Measurements from ENCODE around the gene DUSP22.

DUSP22 gene

DNA sequence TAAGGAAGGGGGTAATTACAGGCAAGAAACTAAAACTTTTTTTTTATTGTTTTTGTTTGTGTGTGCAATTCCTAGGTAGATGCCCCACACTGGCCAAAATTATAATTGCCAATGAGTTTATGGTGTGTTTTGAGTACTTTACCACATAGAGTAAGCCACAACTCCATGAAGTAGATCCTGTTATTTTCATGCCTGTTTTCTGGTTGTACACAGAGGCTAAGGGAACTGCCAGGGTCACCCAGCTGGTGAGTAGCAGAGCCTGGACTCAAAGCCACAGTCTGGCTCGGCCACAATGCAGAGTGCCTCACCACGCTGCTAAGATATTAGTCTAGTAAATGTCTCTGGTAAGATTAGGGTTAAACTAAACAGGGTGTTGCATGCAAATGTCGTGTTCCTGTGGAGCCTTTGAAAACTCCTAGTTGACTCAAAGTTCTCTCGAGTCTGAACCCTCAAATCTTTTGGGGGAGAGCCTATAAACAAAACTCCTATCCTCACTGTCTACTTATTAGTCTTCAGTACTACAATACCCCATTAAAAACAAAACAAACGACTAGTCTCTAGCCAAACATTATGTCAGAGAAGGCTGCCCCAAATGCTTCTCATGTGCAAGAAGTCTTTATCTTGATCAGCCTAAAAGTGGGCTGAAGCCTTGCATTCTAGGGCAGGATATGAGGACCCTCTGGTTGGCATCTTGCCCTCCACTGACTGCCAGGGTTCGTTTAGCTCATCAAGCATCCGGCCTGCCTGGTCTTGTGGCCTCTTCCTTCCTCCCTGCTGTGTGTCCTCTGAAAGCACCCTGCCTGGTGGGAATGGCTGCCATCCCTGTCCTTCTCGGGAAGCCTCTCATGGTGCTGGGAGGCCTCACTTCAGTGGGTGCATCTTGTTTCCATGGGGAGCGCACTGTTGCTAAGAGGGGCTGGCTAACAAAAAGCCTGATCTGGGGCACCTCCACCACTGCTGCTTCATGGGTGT, 4.2 kb downstream of the DUSP22 start:
- no peak for DNase-seq (ENCODE audit: low read depth in 2 of 3, low spot score in 1 of 3)

DNA sequence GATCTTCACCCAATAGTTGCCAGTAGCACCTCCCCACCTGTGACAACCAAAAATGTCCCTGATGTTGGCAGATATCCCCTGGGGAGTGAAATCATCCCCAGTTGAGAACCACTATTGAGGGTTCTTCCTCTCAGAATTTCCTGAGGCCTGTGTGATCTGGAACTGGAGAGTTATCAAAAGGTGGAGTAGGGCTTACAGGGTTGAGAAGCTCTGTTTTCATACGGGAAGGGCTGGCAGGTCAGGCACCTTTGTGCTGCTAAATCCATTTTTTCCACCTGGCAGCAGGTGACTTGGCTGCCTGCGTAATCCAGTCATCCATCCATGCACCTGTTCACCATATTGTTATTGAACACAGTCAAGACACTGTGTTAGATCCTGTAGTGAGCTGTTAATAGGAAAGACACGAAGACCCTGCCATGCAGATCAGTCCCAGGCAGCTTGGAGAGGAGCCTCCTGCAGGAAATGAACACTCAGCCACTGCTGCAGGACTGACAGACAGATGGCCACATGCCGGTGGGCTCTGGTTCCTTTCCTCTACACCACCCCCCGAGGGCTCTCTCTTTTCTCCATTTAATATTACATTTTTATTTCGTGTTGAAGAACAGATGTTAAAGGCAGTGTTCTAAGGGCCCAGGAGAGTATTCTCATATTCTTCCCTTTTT, 5.4 kb downstream of the DUSP22 start:
- DNase-seq (ENCODE audit: low read depth in 2 of 3, low spot score in 1 of 3) = no peak

DNA sequence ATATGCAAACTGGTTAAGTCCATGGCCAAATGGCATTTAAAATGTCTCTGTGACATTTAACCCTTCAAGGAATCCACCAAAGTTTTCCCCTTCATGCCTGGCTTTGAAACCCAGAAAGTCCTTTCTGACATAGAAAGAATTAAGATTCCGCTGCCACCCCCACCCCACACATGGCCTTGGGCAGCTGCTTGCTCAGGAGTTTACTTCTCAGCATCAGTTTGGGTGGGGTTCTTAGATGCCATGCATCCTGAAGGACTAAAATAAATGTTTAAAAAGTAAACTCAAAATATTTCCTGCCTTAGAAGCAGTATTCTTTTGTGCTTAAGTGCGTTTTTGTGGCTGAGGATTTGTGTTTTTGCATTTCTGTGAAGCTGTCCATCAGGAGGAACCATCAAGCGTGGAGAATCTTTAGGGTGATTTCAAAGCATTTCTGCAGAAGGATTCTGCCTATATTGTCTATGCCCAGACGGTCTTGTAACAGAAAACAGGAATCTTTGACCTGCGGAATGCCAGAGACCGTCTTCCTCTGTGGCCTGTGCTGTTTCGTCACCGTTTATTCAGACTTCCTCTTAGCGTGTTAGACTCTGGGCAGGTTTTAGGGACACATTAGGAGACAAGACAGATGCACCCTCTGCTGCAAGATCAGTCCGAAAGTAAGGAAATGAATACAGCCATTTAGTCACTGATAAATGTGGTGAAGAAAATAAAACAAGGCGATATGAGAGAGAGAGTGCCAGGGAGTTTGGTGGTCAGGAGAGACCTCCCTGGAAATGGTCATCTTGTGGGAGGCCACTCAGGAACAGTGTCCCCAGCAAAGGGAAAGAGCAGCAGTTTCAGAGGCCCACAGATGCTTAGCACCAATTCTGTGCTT, 6.2 kb downstream of the DUSP22 start:
- no peak for DNase-seq (ENCODE audit: low read depth in 2 of 3, low spot score in 1 of 3)

DNA sequence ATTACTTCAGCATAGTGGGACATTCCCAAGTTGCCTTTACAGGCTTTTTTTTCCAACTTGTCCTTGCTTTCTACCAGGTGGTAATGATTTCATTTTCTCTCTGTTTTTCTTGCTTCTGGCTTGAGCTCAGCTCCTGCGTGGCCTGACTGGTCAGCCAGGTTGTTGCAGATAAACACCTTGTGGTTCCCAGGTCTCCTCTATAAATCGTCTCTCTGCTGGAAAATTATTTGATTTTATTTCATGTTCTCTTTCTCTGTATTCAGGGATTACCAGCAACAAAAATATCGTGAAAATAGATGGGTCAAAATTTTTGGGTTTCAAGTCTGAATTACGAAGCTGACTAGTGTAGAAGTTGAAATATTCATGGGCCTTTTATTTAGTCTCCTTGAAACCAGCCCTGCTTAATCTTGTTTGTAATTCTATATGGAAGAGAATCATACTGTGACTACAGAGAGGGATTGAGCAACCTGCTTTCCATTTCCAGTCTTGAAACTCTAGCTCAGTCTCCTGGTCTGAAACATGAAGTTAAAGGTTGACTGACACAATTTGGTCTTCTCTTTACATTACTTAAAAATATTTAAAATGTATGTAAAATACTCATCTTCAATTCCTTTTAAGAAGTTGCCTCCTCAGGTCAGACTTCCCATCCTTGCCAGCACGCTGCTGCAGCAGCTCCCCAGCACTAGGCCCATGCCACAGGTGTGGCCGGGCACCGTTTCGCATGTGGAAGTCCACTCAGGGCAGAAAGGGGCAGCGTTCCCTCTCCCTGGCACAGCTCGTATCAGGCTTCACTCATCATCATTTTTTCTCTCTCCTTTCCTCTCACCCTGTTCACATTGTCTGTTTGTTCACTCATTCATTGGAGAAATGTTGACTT, 7.1 kb downstream of the DUSP22 start:
- DNase-seq (ENCODE audit: low read depth in 2 of 3, low spot score in 1 of 3) = no peak

DNA sequence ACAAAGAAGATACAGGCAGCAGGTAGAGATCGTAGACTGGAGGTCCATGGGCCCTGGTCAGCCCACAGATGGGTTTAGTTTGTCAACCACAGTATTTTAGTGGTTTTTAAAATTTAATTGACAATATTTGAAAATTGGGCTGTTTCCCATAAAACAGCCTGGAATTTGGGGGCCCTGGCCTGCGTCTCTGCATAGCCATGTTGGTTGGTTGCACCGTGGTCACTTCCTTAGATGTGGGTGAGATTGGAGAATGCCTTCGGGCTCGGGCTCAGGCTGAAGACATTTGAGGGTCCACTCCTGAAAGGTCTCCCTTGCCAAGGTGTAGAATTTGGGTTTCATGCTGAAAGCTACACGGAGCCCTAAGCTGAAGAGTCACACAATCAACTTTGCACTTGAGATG, 7.7 kb downstream of the DUSP22 start:
- DNase-seq (ENCODE audit: low read depth in 2 of 3, low spot score in 1 of 3) = no peak

DNA sequence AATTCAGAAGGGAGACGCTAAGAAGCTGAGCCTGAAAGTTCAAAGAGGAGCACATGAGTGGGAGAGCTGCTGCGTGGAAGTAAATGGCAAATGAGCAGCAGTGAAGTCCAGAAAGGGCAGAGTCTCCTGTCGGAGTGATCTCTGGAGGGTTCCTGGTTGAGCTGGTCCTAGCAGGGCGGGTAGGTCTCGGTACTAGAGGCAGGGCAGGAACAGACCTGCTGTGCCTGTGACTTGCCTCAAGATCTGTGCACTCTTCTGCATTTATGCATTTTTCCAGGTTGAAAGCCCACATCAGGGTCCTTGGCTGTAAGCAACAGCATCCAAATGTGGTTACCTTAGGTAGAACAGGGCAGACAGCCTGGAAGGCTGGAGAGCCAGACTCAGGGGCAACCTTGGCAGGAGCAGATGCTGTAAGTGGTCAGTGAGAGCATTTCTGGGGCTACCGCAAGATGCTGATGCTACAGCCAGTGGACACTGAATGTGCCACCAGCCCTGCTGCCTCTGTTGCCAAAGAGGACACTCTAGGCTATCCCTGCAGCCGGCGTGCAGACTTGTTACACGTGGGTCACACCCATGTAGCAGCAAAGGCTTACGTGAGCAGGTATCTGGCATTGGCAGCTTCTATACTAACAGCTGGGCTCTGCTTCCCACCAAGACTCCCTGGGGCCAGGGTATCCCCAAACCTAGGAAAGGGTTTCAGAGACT, 8.4 kb downstream of the DUSP22 start:
- no peak for DNase-seq (ENCODE audit: low read depth in 2 of 3, low spot score in 1 of 3)

DNA sequence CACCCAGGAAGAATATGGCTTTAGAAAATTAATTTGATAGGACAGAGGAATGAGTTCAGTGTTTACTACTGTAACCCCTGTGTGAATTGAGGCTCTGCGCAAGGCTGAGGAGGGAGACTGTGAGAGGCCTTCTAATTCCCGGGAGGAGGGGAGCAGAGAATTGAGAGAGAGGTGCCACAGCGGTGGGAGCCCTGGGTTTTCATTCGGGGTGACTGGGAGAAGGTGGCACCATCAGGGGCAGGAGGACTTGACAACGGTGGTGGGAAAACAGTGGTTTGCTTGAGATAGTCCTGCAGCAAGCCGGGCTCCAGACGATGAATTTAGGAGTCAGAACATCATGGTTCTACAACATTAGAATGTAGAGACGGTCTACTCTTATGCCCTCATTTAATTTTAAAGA, 9.2 kb downstream of the DUSP22 start:
- no peak for DNase-seq (ENCODE audit: low read depth in 2 of 3, low spot score in 1 of 3)

DNA sequence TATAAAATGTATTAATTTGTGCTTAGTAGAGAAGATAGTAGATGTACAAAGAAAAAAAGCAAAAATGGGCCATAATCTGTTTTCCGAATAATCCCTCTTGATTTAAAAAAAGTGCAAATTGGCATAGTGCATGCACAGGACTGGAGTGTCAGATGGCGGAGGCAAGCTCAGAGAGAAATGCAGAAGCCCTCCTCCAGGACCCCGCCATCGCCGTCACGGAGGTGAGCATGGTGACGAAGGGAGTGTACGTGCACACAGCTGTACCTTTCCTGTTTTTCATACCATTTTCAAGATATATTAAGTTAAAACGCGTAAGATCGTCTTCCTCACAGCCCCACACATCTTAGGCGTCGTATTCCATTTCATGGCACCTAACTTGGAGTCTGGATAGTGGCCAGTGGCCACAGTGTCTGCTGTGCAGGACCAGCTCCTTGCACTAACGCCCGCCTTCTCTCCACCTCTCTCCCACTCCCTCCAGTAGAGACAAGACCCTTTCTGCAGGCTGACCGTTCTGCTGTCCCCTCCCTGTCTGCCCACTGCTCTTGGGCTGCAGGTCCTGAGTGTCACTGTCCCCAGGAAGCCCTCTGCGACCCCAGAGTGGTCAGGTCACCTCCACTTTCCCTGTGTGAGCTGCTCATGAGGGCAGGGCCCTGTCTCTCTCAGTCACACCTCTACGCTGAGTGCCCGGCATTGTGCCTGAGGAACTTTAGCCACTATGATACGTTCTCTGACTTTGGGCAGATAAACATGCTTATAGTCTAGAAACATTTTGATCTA, 9.8 kb downstream of the DUSP22 start:
- no peak for DNase-seq (ENCODE audit: low read depth in 2 of 3, low spot score in 1 of 3)

DNA sequence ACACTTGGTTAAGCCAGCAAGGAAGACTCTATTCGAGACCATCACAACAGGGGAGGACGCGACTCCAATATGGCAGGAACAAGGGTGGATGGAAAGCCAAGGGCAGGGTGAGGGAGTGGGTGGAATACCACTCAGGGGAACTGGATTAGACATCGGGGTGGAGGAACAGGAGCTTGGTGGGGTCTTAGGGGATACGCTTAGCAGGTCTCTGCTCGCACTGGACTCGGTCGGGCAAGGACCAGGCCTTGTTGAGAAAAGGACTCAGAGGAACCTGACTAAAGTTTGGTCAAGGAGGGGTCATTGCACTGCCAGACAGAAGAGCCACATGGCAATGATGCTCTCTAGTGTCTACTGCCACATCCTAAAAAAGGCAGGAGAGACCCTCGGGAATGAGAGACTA, 10.5 kb downstream of the DUSP22 start:
- no peak for DNase-seq (ENCODE audit: low read depth in 2 of 3, low spot score in 1 of 3)

DNA sequence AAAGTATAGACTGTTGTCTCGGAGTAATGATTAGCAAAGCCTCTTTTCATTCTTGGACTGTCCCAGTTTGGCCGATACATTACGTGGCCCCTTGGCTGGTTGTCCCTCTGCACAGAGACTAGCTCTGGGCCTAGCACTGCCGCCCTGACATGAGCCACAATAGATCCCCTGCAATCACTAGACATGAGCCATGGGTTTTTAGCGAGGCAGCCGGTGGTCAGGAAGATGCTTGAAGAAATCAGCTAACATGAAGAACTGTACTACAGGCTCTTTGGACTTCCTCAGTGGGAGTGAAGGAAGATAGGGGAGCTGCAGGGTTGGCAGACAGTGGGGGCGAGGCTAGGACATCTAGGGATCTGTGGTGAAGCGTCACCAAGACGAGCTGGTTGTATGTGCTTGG, 11.0 kb downstream of the DUSP22 start:
- DNase-seq (ENCODE audit: low read depth in 2 of 3, low spot score in 1 of 3) = no peak

DNA sequence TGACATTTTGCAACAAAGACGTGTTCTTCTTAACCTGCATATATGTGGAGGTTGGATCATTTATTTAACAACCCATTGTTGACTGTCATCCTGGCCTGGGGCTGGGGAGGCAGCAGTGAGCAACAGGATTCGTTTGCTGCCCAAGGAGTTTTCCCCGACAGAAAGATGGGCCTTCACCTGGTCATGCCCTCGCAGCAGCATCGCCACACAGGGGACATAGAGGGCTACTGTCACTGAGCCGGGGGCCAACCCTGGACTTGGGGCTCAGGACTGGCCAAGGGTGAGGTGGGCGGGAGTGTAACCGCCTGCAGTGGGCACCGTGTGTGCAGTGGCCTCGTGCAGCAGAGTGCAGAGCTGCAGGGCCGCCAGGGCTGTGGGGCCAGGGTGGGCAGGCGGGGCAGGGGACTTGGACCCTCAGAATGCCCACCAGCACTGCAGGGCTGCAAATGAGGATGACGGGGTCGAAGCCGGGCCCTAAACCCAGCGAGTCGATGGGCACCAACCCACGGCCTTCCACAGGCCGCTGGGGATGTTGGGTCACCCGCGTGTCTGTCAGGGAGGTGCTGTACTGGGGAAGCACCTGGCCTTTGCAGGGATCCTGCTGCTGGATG, 11.8 kb downstream of the DUSP22 start:
- no peak for DNase-seq (ENCODE audit: low read depth in 2 of 3, low spot score in 1 of 3)

DNA sequence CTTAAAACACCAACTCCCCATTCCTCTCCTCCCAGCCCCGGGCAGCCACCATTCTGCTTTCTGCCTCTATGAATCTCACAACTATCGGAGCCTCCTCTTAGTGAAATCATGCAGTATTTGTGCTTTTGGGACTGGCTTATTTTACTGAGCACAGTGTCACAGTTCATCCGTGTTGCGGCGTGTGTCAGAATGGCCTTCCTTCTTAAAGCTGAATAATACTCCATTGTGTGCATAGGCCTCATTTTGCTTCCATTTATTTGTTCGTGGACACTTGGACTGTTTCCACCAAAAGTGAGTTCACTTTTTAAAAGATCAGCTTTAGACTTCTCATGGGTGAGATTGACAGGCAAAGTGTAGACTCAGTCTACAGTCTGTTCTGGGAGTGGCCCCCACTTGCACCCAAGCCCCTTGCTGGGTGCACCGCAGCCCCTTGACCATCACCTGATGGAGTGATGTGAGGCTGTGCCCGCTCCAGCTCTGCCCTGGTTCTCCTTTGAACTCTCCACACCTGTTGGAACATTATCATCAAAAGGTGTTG, 12.6 kb downstream of the DUSP22 start:
- DNase-seq (ENCODE audit: low read depth in 2 of 3, low spot score in 1 of 3) = no peak

DNA sequence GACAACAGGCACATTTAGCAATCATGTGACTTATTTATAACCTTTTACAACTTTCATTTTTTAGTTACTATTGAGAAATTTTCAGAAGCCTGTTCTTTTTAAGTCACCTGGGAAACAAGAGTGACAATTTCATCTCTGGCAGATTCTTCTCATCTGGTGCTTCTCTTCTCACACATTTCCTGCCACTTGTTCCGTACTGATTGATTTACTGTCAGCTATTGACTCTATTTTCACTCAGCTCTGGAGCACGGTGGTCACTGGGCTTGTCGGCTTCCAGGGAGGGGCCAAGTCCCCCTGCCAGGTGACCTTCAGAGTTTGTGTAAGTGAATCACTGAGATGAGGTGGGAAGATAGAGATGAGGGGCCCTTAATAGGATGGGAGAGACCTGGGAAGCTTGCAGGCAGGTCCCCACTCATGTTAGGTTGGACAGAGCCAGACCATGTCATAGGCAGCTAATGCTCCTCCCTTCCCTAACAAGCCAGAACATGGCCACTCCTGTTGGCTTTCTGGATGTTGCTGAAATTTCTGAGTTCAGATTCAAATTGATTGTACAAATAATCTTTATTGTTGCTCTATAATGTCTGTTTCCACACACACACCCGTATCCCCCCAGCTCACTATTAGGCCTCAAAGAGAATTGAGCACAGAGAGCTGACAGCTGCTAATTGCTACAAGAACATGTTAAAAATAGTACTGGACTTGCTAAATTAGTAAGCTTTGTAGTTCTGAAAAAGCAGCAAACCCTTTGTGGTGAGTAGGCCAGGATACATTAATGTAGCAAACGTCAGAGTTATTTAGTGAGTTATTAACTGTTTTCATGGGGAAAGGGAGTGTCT, 13.3 kb downstream of the DUSP22 start:
- DNase-seq (ENCODE audit: low read depth in 2 of 3, low spot score in 1 of 3) = no peak

DNA sequence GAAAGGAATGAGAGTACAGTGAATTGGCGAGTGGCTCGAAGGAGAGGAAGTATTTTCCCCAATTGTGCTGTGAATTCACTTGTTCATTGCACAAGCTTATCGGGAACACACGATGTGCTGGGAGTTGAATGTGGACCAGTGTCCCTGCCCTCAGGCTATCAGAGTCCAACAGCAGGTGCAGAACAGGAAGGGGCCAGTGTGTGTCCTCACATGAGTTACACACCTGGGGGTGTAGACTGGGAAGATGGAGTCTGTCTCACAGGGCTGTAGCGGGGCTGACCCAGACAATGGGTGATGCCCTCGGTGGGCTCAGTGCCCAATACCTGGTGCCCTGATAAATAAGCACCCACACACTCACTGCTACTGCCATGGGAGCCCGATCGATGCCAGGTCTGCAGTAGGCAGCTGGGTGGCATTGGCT, 14.4 kb downstream of the DUSP22 start:
- DNase-seq (ENCODE audit: low read depth in 2 of 3, low spot score in 1 of 3) = no peak

DNA sequence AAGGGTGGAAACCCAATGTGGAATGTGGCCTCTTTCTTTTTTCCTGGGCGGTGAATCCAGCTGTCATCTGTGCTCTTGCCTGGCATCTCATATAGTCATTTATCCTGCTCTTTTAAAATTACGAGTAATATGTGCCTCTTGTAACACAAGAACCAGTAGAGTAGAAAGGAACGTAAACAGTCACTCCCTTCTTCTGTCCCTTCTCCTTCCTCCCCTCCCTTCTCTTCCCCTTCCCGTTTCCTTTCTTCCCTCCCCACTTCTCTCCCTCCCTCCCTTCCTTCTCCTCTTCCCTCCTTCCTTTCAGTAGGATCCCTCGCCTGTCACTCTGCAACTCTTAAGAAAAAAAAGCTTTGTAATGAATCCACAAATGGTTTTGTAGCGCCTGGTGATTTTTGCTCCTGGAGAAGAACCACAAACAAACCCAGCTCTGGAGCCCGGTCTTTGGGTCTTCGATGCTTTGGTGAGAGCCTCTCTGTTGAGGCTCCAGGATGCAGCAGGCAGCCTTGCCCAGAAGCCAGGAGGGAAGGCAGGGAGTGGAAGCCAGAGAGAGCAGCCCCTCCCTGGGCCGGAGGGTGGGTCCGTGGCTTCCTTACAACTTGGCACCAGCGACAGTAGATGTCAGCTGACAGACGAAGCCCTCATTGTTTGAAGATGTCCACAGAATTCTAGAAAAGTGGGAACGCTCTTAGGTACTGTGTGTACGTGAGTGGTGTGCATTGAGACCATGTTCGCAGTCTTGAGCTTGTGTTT, 15.0 kb downstream of the DUSP22 start:
- no peak for DNase-seq (ENCODE audit: low read depth in 2 of 3, low spot score in 1 of 3)

DNA sequence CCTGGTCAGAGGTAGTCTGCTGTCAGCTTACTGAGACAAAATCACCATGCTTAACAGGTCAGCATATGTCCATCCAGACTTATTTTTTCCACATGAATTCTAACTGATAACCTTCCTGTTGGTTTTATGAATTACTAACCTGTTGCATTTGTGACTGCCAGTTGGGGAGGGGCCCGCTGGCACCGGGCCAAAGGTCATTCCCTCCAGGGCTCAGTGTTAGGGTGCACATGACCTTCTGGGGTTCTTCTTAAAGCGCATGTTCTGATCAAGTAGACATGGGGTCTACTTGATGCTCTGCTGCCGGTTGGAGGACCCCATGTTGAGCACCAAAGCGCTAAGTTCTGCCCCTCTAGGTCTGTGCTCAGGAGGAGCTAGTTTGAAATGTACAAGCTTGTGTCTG, 15.6 kb downstream of the DUSP22 start:
- DNase-seq (ENCODE audit: low read depth in 2 of 3, low spot score in 1 of 3) = no peak

DNA sequence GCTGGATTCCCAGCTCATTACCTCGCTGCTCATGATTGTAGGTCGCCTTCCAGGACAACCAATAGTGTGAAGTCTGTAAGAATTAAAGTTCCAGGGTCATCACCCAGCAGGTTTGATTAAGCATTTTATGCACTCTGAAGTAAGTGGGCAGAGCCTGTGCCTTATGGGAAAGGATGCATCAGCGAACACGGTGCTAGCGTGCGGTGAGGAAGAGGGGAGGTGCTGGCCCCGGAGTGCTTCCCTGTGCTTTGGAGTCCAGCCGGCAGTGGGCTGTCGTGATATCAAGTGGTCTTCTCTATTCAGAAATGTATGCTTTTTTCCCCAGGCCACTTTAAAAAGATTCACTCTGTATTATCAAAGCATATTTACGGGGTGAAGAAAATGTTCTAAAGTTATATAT, 16.0 kb downstream of the DUSP22 start:
- no peak for DNase-seq (ENCODE audit: low read depth in 2 of 3, low spot score in 1 of 3)
